ENCODE results near the gene AMN.

DNA sequence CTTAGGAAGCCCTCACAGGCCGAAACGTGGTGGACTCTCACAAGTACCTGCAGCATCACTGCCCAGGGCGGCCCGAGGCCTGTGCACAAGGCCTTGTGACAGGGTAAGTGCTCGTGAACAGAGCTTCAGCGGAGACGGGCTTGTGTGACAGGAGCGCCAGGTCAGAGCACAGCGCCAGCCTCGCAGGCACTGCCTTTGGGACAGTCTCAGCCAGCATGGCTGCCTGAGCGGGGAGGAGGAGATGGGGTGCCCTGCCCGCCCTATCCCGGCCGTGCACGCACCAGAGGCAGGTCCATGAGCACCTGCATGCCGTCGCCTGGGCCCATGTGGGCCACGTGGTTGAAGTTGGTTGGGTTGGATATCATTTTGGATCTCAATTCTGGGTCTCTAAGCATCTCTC is 16.9 kb downstream of the AMN start:
- no peak for TF ChIP-seq EZH2 (IDR thresholded peaks at IDR 0.05; ENCODE audit: borderline replicate concordance, insufficient read depth, low read length, poor library complexity, severe bottlenecking)
- no peak for TF ChIP-seq EP300 (conservative IDR thresholded peaks at IDR 0.05; ENCODE audit: poor library complexity, severe bottlenecking)
- no peak for TF ChIP-seq POLR2AphosphoS5 (IDR thresholded peaks at IDR 0.05)
